Activated CD4-positive, alpha-beta memory T cell treated with anti-CD3 and anti-CD28 coated beads for 36 hours (primary cell): Measurements from ENCODE around the gene SH3BGRL3. TPM values are rescaled to one million over a fixed set of nuclear protein-coding genes. Genes with fewer than 3 reads are reported as not detected.
"Not testable (repeated sequence)": the region's sequence is repeated elsewhere in the genome, so short reads cannot be mapped to it uniquely, and the experiment has no call there.

Source experiments
- CTCF ChIA-PET: fragments of 350-600 bp; sonication (Branson Sonifier 250); formaldehyde crosslinking; loops from one replicate; lab custom pipeline; 2021; ENCODE audit warnings: antibody characterized with exemption, inconsistent platforms; lab: Charles Lee
- POLR2A ChIA-PET: fragments of 350-600 bp; sonication (Branson Sonifier 250); formaldehyde crosslinking; loops from one replicate; lab custom pipeline; 2021; ENCODE audit warnings: antibody characterized with exemption; lab: Charles Lee
- DNase-seq: peaks from one replicate; pipeline ENCODE4 v3.0.0-alpha.2; 2020
- H3K27ac Mint-ChIP-seq: one replicate; pipeline ENCODE4 v1.8.0; 2021; ENCODE audit warnings: mixed read lengths
- H3K27me3 Mint-ChIP-seq: one replicate; pipeline ENCODE4 v1.8.0; 2021; ENCODE audit warnings: mixed read lengths
- H3K36me3 Mint-ChIP-seq: one replicate; pipeline ENCODE4 v1.8.0; 2021; ENCODE audit warnings: mixed read lengths
- H3K4me1 Mint-ChIP-seq: one replicate; pipeline ENCODE4 v1.8.0; 2021; ENCODE audit warnings: low read depth, mixed read lengths
- H3K4me3 Mint-ChIP-seq: one replicate; pipeline ENCODE4 v1.8.0; 2021; ENCODE audit warnings: mild to moderate bottlenecking, mixed read lengths
- H3K9me3 Mint-ChIP-seq: one replicate; pipeline ENCODE4 v1.8.0; 2021; ENCODE audit warnings: mixed read lengths
- intact Hi-C: fragments of 100-400 bp; cut with micrococcal nuclease; formaldehyde crosslinking; loops from one replicate; pipeline ENCODE4 v1.15.1; 2023
- total RNA-seq, 2 experiments: library from RNA; stranded (reverse); gene quantifications; one replicate each; pipeline ENCODE4 v1.2.3, GENCODE V29; 2021

Gene SH3BGRL3
- 100 to 1,000 TPM; 305 to 320 TPM for total RNA-seq

DNA sequence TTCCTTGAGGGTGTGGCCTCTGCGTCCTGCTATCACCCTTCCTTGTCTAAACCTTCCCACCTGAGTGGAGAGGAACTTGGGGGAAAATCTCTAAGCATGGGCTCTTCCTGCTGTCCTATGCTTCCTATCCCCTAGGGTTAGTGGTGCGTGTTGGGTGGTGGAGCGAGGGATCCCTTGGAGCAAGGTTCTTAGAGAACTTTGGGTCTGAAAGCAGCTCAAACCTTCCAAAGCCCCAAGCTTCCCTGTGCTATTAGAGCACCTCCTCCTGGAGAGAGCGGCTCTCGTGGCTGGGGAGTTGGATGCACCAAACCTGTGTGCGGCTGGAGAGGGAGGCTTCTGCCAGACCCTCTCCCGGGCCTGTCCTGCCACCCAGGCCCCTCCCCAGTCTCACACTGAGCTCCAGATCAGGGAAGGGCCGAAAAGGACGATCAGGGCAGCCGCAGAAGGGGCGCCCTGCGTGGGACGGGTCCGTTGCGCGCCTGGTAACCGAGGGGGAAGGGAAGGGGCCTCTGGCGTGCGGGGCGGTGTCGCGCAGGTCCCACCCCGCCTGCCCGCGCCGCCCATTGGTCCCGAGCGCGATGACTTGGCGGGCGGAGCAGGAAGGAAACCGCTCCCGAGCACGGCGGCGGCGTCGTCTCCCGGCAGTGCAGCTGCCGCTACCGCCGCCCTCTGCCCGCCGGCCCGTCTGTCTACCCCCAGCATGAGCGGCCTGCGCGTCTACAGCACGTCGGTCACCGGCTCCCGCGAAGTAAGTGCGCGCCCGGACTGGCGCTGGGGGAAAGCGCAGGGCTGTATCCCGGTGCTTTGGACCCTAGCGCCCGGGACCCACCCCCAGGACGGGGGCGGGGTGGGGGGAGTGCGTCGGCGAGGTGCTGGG lies at the start of gene SH3BGRL3:
Gene SH3BGRL3 (plus strand): TSS at position 631 of the 877 bp plus-strand sequence. CDS start 70 bp downstream, at position 701.
- no peaks in the 10 kb centered on the region for H3K27me3 Mint-ChIP-seq
- peak within 1 kb of the TSS; percentile 89 for H3K4me3 Mint-ChIP-seq
- peaks cover 87% of the 10 kb centered on the region for H3K4me1 Mint-ChIP-seq
- peak; percentile 89 for DNase-seq
- CTCF ChIA-PET, result interaction anchor here (0.8 to 22.4 kb wide), 8 partner anchors 9 to 137 kb away, joined by 3 to 886 read pairs (median 6); partner anchors contain the start of genes CD52, CEP85, UBXN11 and ZNF593
- peaks cover 55% of the 10 kb centered on the region for H3K36me3 Mint-ChIP-seq
- H3K9me3 Mint-ChIP-seq, result no peaks in the 10 kb centered on the region
- POLR2A ChIA-PET, result interaction anchor here (0.8 to 3.6 kb wide), 6 partner anchors 9 to 99 kb away, joined by 3 to 32 read pairs (median 5); partner anchors contain the start of genes CD52 and UBXN11
- intact Hi-C loops, result loop anchor here (1.0 to 10.0 kb wide), 4 partner anchors 8 to 415 kb away; partner anchors contain the start of genes ARID1A and PDIK1L
- H3K27ac Mint-ChIP-seq, result peak within 1 kb of the TSS; percentile 94

DNA sequence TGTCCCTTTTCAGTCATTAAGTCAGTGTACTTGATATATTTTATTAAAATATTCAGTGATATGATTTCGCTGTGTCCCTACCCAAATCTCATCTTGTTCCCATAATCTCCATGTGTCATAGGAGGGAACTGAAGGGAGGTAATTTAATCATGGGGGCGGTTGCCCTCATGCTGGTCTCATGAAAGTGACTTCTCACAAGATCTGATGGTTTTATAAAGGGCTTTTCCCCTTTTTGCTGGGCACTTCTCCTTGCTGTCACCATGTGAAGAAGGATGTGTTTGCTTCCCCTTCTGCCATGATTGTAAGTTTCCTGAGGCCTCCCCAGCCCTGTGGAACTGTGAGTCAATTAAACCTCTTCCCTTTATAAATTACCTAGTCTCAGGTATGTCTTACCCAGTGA lies 49.2 kb upstream of the SH3BGRL3 start:
- DNase-seq, H3K36me3 Mint-ChIP-seq, H3K9me3 Mint-ChIP-seq, H3K4me3 Mint-ChIP-seq, H3K27ac Mint-ChIP-seq, POLR2A ChIA-PET: not testable (repeated sequence)
- Mint-ChIP-seq H3K27me3 (peaks cover 11% of the 10 kb centered on the region), H3K4me1 (peaks cover 14% of the 10 kb centered on the region)
- intact Hi-C loops, result loop anchor here (5.0 kb wide), 1 partner anchor 798 kb away; the partner anchor contains the start of gene MACO1
- CTCF ChIA-PET, result interaction anchor here (0.6 to 2.3 kb wide), 3 partner anchors 45 to 87 kb away, joined by 3 to 13 read pairs (median 3); partner anchors contain the start of gene ZNF593

DNA sequence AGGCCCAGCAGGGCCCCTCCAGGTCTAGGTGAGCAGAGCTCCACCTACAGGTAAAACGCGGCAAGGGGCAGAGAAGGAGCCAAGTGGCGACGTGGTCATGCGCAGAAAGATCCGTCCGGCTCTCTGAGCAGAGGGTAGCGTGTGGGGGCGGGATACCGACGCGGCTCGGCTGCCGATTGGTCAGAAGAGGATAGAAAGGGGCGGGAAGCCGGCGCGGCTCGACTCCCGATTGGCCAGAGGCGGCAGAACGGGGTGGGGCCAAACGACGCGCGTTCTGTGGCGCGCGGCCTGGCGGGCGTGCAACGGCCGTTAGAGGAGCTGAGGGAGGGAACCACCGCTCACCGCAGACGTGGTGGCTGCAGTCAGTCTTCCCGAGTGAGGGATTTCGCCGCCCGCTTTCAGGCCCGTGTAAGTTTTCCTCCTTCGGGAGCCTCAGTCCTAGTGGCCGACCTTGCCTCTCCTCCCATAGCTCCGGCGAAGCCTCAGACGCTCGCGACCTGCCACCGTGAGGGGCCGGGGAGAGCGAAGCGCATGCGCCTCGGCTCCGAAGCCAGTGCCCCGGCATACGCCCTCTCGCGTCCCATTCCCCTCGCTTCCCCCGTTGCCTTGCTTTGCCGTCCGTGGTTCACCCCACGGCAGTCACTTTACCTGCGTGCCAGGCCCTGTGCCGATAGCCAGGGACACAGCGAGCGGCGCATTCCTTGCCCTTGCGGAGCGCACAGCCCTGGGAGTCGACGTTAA lies 45.8 kb upstream of the SH3BGRL3 start, which contains the start of gene CEP85:
Gene CEP85 (plus strand): TSS at position 298 of the 741 bp plus-strand sequence. CDS start 5,584 bp downstream, outside the sequence.
- POLR2A ChIA-PET, result interaction anchor here (0.8 to 3.0 kb wide), 12 partner anchors 26 to 266 kb away, joined by 3 to 19 read pairs (median 4); partner anchors contain the start of genes C1orf232, PDIK1L, ZNF593 and ZNF593OS
- no peaks in the 10 kb centered on the region for H3K27me3 Mint-ChIP-seq
- intact Hi-C loops, result loop anchor here (1.0 to 5.0 kb wide), 6 partner anchors 41 to 802 kb away; partner anchors contain the start of genes MACO1, PDIK1L and ZNF593
- H3K36me3 Mint-ChIP-seq, result peaks cover 10% of the 10 kb centered on the region
- H3K9me3 Mint-ChIP-seq, result no peaks in the 10 kb centered on the region
- H3K4me3 Mint-ChIP-seq, result peak within 1 kb of the TSS; percentile 96
- peaks cover 36% of the 10 kb centered on the region for H3K4me1 Mint-ChIP-seq
- peak; percentile 99 for DNase-seq
- CTCF ChIA-PET, result interaction anchor here (0.6 to 4.2 kb wide), 63 partner anchors 9 to 338 kb away, joined by 3 to 80 read pairs (median 5); partner anchors contain the start of genes C1orf232, CATSPER4, CD52 and DHDDS
- peak within 1 kb of the TSS; percentile 86 for H3K27ac Mint-ChIP-seq

DNA sequence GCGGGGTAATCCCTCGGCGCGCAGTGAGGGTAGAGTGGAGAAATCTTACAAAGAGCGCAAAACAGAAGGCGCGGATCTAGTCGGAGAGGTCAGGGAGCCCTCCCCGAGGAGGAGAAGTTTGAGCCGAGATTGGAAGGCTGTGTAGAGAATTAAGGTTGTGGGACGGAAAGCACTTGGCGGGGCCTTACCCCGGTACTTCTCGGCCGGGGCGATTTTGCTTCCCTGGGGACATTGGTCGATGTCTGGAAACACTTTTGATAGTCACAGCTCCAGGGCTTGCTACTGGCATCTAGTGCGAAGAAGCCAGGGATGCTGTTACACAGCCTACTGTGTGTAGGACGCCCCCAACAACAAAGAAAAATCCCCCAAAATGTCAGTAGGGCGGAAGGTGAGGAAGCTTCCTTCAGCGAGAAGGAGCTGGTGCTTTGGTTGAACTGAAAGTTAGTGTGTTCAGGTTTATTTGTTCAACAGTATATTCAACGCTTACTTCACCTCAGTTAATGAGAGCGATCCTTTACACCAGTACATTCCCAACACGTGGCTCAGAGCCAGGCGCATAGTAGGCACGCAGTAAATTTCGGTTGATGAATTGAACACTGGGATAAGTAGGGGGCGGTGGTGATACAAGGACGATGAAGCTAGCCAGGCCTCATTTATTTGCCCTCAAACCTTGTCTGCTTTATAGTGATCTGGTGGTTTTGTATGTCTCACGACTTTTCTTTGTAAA lies 45.1 kb upstream of the SH3BGRL3 start:
- DNase-seq, result peak; percentile 30
- CTCF ChIA-PET, result interaction anchor here (0.6 to 4.2 kb wide), 64 partner anchors 9 to 1697 kb away, joined by 3 to 80 read pairs (median 5); partner anchors contain the start of genes C1orf232, CATSPER4, CD52 and DHDDS
- Mint-ChIP-seq H3K9me3 (no peaks in the 10 kb centered on the region), H3K4me3 (peak overlapping the region; percentile 96), H3K27ac (peak overlapping the region; percentile 86), H3K4me1 (peaks cover 36% of the 10 kb centered on the region), H3K36me3 (peaks cover 14% of the 10 kb centered on the region), H3K27me3 (no peaks in the 10 kb centered on the region)
- intact Hi-C loops, result loop anchor here (2.0 to 5.0 kb wide), 4 partner anchors 40 to 803 kb away; partner anchors contain the start of genes MACO1 and PDIK1L
- POLR2A ChIA-PET, result interaction anchor here (0.6 to 3.0 kb wide), 11 partner anchors 8 to 265 kb away, joined by 3 to 19 read pairs (median 4); partner anchors contain the start of genes C1orf232, PDIK1L, ZNF593 and ZNF593OS

DNA sequence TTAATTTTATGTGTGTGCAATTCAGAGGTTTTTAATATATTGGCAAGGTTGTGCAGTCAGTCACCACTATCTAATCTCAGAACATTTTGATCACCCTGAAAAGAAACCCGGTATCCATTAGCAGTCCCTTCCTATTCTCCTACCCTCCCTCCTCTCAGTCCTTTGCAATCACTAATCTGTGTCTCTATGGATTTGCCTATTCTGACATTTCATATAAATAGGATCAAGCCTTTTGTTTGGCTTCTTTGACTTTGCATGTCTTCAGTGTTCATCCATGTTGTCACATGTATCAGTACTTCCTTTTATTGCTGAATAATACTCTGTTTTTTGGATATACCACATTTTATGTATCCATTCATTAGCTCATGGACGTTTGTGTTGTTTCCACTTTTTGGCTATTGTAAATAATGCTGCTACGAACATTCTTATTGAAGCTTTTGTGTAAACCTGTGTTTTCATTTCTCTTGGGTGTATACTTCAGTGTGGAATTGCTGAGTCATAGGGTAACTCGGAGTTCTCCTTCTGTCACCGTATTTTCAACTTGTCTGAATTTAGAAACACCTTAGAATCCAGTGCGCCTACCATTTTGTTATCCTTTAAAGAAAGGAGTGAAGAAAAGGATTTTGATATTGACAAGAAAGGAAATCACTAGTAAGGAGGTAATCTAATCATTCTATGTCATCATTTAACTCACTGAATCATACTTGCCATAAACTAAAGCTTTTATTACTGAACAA lies 42.5 kb upstream of the SH3BGRL3 start:
- ChIA-PET POLR2A (no interaction called here), CTCF (interaction anchor here (0.8 to 1.6 kb wide), 4 partner anchors 21 to 194 kb away, joined by 3 to 6 read pairs (median 4); partner anchors contain the start of genes DHDDS and ZNF593)
- H3K4me1 Mint-ChIP-seq, result peaks cover 36% of the 10 kb centered on the region
- DNase-seq, result no peak
- no peaks in the 10 kb centered on the region for H3K9me3 Mint-ChIP-seq
- H3K36me3 Mint-ChIP-seq, result peaks cover 16% of the 10 kb centered on the region
- no peak overlapping the region for H3K4me3 Mint-ChIP-seq
- H3K27ac Mint-ChIP-seq, result peak overlapping the region; percentile 57
- intact Hi-C loops, result no loop called here
- H3K27me3 Mint-ChIP-seq, result no peaks in the 10 kb centered on the region

DNA sequence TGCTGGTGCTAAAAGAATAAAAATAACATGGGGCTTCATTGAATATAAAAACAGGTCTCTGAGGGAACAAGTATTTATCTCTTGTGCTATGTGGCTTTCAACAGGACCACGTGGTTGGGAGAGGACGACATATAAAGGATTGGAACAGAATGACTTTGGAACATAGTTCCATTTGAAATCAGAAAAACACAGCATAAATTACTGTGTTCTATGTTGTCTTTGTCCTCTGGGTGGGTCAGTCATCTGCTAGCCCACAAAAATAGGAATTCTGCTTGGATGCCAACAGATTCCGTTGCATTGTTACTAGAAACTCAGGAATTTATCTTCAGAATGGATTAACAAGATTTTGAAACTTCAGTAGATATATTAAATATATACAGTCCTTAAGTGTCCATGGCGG lies 40.0 kb upstream of the SH3BGRL3 start:
- peaks cover 30% of the 10 kb centered on the region for H3K36me3 Mint-ChIP-seq

DNA sequence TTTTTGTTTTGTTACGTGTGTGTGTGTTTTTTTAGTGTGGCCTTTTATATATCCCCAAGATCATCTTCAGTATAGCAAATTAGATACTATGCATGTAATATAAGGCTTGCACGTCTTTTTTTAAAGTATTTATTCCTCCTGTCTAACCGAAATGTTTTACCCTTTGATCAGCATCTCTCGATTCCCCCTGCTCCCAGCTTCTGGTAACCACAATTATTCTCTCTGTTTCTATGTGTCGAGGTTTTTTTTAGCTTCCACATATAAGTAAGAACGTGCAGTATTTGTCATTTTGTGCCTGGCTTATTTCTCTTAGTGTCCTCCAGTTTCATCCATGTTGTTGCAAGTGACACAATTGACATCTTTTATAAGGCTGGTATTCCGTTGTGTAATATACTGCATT lies 27.2 kb upstream of the SH3BGRL3 start:
- peaks cover 23% of the 10 kb centered on the region for H3K36me3 Mint-ChIP-seq
- peaks cover 10% of the 10 kb centered on the region for H3K4me1 Mint-ChIP-seq
- CTCF ChIA-PET, result no interaction called here
- H3K27ac Mint-ChIP-seq, result no peak overlapping the region
- H3K27me3 Mint-ChIP-seq, result no peaks in the 10 kb centered on the region
- POLR2A ChIA-PET, result no interaction called here
- intact Hi-C loops, result no loop called here
- no peaks in the 10 kb centered on the region for H3K9me3 Mint-ChIP-seq
- H3K4me3 Mint-ChIP-seq, result no peak overlapping the region
- no peak for DNase-seq

More for the DNA sequence above, 40.0 kb upstream of the SH3BGRL3 start:
- no peaks in the 10 kb centered on the region for H3K27me3 Mint-ChIP-seq
- H3K4me3 Mint-ChIP-seq, result no peak overlapping the region
- peaks cover 30% of the 10 kb centered on the region for H3K4me1 Mint-ChIP-seq
- H3K9me3 Mint-ChIP-seq, result no peaks in the 10 kb centered on the region
- intact Hi-C loops, result no loop called here
- DNase-seq, result no peak
- ChIA-PET POLR2A (no interaction called here), CTCF (no interaction called here)
- no peak overlapping the region for H3K27ac Mint-ChIP-seq

- H3K4me3 Mint-ChIP-seq, result no peak overlapping the region
- intact Hi-C loops, result no loop called here
- H3K4me1 Mint-ChIP-seq, result peaks cover 10% of the 10 kb centered on the region
- no peak overlapping the region for H3K27ac Mint-ChIP-seq
- CTCF ChIA-PET, result interaction anchor here (0.7 to 1.0 kb wide), 2 partner anchors 21 to 67 kb away, joined by 3 to 4 read pairs; no protein-coding TSS in a partner anchor
- H3K9me3 Mint-ChIP-seq, result no peaks in the 10 kb centered on the region
- POLR2A ChIA-PET, result no interaction called here
- no peak for DNase-seq
- H3K36me3 Mint-ChIP-seq, result peaks cover 38% of the 10 kb centered on the region
- H3K27me3 Mint-ChIP-seq, result no peaks in the 10 kb centered on the region
Measured at GRCh38 chr1:26254404-26254803, 25.5 kb upstream of the SH3BGRL3 start.

GRCh38 chr1:26257222-26257621 lies 22.7 kb upstream of the SH3BGRL3 start:
- intact Hi-C loops, result no loop called here
- H3K27me3 Mint-ChIP-seq, result no peaks in the 10 kb centered on the region
- no peak for DNase-seq
- ChIA-PET CTCF (no interaction called here), POLR2A (no interaction called here)
- H3K27ac Mint-ChIP-seq, result no peak overlapping the region
- no peak overlapping the region for H3K4me3 Mint-ChIP-seq
- H3K9me3 Mint-ChIP-seq, result no peaks in the 10 kb centered on the region
- H3K4me1 Mint-ChIP-seq, result peaks cover 10% of the 10 kb centered on the region
- peaks cover 50% of the 10 kb centered on the region for H3K36me3 Mint-ChIP-seq

- no peaks in the 10 kb centered on the region for H3K9me3 Mint-ChIP-seq
- H3K36me3 Mint-ChIP-seq, result peaks cover 58% of the 10 kb centered on the region
- peaks cover 3% of the 10 kb centered on the region for H3K4me1 Mint-ChIP-seq
- no peak overlapping the region for H3K27ac Mint-ChIP-seq
- CTCF ChIA-PET, result interaction anchor here (1.3 kb wide), 1 partner anchor 25 kb away, joined by 6 read pairs; the partner anchor contains the start of gene CEP85
- intact Hi-C loops, result no loop called here
- no peaks in the 10 kb centered on the region for H3K27me3 Mint-ChIP-seq
- no peak for DNase-seq
- no peak overlapping the region for H3K4me3 Mint-ChIP-seq
- POLR2A ChIA-PET, result interaction anchor here (1.1 kb wide), 1 partner anchor 25 kb away, joined by 3 read pairs; the partner anchor contains the start of gene CEP85
Measured at GRCh38 chr1:26259005-26259404, 20.9 kb upstream of the SH3BGRL3 start.
